ENCODE results near the gene GAL3ST1.

- no peak for TF ChIP-seq CTCF (IDR thresholded peaks at IDR 0.05)
- TF ChIP-seq POLR2A (IDR thresholded peaks at IDR 0.05) = no peak
These were observed 9.7 kb downstream of the GAL3ST1 start for GRCh38 chr22:30564761-30565119.
